SK-N-MC (cell line): ENCODE results near the gene TACC2.

ENCODE experiments used
- DNase-seq: peaks from one replicate; pipeline ENCODE4 v3.0.0-alpha.2; 2011; ENCODE audit warnings: low read depth, low spot score
- H3K27ac ChIP-seq: fragments of 200-600 bp; sonication (generic); 2 replicates; pipeline ENCODE4 v1.5.1; 2016; ENCODE audit warnings: mixed run types
- H3K36me3 ChIP-seq: fragments of 200-600 bp; sonication (generic); 2 replicates; pipeline ENCODE4 v1.6.1; 2017; ENCODE audit warnings: antibody characterized with exemption, low read length, mixed read lengths; ENCODE audit not compliant: insufficient read depth
- H3K4me3 ChIP-seq: fragments of 200-600 bp; sonication (generic); 2 replicates; pipeline ENCODE4 v1.5.1; 2016
- H3K9ac ChIP-seq: fragments of 200-600 bp; sonication (generic); 2 replicates; pipeline ENCODE4 v1.8.0; 2017; ENCODE audit warnings: mixed run types, mixed read lengths; ENCODE audit not compliant: insufficient read length
- H3K9me3 ChIP-seq: fragments of 200-600 bp; sonication (generic); 2 replicates; pipeline ENCODE4 v1.6.1; 2017; ENCODE audit warnings: low read depth, mild to moderate bottlenecking, antibody characterized with exemption, low read length, moderate library complexity, mixed read lengths
- EZH2 ChIP-seq: fragments of 200-600 bp; sonication (generic); IDR thresholded peaks from one replicate; pipeline ENCODE4 v1.6.1; 2017; ENCODE audit warnings: antibody characterized with exemption
- FOXP2 ChIP-seq: optimal IDR thresholded peaks from 2 replicates; pipeline ENCODE3; 2011; ENCODE audit warnings: mild to moderate bottlenecking, moderate library complexity; ENCODE audit not compliant: insufficient read depth; ENCODE audit errors: extremely low read length, control extremely low read depth
- POLR2AphosphoS5 ChIP-seq: IDR thresholded peaks from 2 replicates; pipeline ENCODE4 v1.6.1; 2012; ENCODE audit warnings: mild to moderate bottlenecking, low read depth, low read length, borderline replicate concordance

Gene TACC2

DNA sequence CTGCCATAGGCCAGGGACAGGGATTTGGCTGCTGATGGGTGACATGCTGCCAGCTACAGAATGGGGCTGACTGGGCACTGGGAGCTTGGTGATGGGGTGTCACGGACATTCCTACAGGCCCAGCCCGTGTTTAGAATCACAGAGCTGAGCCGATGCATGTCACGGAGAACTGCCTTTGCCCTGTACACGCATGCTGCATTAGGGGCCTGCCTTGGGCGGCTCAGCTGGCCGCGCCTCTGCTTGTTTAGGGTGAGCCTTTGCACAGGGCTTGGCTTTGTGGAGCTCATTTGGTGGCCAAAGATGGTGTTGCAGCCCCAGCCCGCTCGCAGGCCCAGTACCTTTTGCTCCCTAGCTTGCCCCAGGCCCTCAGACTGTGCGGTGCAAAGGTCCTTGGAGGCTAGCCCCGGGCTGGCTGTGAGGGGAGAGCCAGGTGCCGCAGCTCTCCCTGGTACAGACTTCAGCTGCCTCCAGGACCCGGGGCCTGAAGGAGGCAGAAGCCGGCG lies 173.8 kb downstream of the TACC2 start:
- no peak for TF ChIP-seq EZH2
- H3K9ac ChIP-seq, result no peak overlapping the region
- H3K36me3 ChIP-seq, result no peaks in the 10 kb centered on the region
- H3K4me3 ChIP-seq, result no peak overlapping the region
- H3K9me3 ChIP-seq, result no peaks in the 10 kb centered on the region
- H3K27ac ChIP-seq, result no peak overlapping the region
- no peak for DNase-seq

- no peak for TF ChIP-seq FOXP2
- TF ChIP-seq POLR2AphosphoS5, result no peak
- no peak for TF ChIP-seq EZH2
Measured at GRCh38 chr10:122163174-122164022, 174.4 kb downstream of the TACC2 start.

DNA sequence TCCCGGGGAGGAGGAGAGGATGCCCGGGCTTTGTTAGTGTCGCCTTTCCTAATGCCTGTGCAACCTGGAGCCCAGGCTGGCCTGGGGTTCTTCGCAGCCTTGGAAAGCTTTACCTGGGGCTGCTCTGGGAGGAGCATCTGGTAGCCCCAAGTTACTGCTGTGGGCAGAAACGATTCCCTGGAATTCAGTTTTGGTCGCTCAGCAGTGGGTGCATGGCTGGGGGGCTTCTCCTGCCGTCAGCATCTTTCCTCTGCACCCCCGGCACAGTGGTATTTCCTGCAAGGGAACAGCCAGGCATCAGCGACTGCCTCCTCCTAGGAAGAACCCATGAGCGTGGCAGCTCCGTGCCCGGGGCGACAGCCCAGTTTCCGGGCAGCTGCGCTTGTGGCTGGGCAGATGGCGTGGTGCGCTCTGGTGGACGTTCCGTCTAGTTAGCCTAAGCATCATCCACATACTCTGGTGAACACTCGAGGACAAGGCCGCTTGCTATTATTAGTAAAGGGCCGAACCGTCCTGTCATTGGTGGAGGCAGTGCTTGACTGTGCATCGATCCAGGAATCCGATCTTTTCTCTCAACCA lies 175.1 kb downstream of the TACC2 start:
- H3K36me3 ChIP-seq, result no peaks in the 10 kb centered on the region
- DNase-seq, result no peak
- H3K9me3 ChIP-seq, result no peaks in the 10 kb centered on the region
- no peak overlapping the region for H3K27ac ChIP-seq
- H3K4me3 ChIP-seq, result no peak overlapping the region
- no peak overlapping the region for H3K9ac ChIP-seq
- no peak for TF ChIP-seq FOXP2
- no peak for TF ChIP-seq POLR2AphosphoS5
- TF ChIP-seq EZH2, result no peak

More at GRCh38 chr10:122163174-122164022, 174.4 kb downstream of the TACC2 start:
- Histone ChIP-seq H3K27ac (no peak overlapping the region), H3K9ac (no peak overlapping the region), H3K9me3 (no peaks in the 10 kb centered on the region), H3K36me3 (no peaks in the 10 kb centered on the region), H3K4me3 (no peak overlapping the region)
- no peak for DNase-seq

GRCh38 chr10:122164815-122165483 lies 176.0 kb downstream of the TACC2 start:
- no peak overlapping the region for H3K27ac ChIP-seq

DNA sequence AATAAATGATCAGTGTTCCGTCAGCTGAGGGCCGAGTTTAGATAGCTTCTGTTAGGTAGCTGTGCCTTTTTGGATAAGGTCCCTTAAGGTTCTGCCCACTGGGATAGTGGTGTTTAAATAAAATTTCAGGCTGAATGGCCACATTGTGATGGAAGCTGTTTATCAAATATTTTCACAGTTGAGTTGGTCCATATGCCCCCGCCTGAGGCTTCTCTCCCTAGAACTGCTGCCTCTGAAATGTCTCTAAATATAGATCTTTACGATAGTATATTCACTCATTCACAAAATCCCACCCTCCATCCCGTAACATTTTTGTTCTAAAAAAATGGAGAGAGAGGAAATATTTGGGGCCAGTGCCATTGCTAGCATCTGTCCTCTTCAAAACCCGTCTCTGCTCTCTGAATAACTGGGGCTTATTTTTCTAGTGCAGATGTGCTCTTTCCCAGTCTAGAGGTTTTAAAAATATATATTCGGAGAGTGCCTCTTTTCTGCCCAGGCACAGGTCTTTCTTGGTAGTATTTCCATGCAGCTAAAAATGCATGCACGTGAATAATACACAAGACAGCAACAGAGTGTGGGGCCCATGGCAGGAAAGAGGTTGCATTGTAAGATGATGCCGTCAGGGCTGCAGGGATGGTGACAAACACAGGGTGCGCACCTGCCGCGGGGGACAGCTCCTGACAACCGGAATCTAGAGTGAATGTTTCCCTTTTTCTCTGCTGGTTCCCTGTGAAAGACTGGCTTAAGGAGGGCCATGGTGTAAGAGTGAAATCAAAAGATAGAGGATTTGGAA lies 176.7 kb downstream of the TACC2 start:
- H3K9ac ChIP-seq, result no peak overlapping the region
- H3K4me3 ChIP-seq, result no peak overlapping the region
- no peaks in the 10 kb centered on the region for H3K9me3 ChIP-seq
- DNase-seq, result no peak
- no peak overlapping the region for H3K27ac ChIP-seq
- no peaks in the 10 kb centered on the region for H3K36me3 ChIP-seq
- no peak for TF ChIP-seq POLR2AphosphoS5
- no peak for TF ChIP-seq EZH2
- no peak for TF ChIP-seq FOXP2

More at GRCh38 chr10:122164815-122165483, 176.0 kb downstream of the TACC2 start:
- no peak for DNase-seq
- TF ChIP-seq EZH2, result no peak
- TF ChIP-seq POLR2AphosphoS5, result no peak
- TF ChIP-seq FOXP2, result no peak
- Histone ChIP-seq H3K9me3 (no peaks in the 10 kb centered on the region), H3K4me3 (no peak overlapping the region), H3K9ac (no peak overlapping the region), H3K36me3 (no peaks in the 10 kb centered on the region)

DNA sequence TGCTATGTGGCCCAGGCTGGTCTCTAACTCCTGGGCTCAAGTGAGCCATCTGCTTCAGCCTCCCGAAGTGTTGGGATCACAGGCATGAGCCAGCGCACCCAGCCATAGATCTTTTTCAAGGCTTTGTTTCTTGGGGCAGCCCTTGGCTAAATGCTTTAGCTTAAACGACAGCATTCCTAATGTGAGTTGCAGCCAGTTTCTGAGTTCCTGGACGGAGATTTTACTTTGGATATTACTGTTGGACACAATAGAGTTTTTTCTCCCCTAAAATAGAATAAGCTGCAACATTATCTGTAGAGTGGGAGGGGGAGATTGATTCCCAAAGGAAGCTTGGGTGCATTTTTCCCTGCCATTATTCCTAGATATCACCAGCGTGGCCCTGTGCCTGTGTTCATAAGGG lies 179.1 kb downstream of the TACC2 start:
- no peak for DNase-seq
- Histone ChIP-seq H3K27ac (no peak overlapping the region), H3K4me3 (no peak overlapping the region), H3K9ac (no peak overlapping the region), H3K36me3 (no peaks in the 10 kb centered on the region), H3K9me3 (no peaks in the 10 kb centered on the region)
- TF ChIP-seq POLR2AphosphoS5 (no peak), EZH2 (no peak), FOXP2 (no peak)

- TF ChIP-seq EZH2 (no peak), FOXP2 (no peak), POLR2AphosphoS5 (no peak)
- H3K36me3 ChIP-seq, result no peaks in the 10 kb centered on the region
- H3K27ac ChIP-seq, result no peak overlapping the region
- DNase-seq, result no peak
- H3K9me3 ChIP-seq, result no peaks in the 10 kb centered on the region
- no peak overlapping the region for H3K4me3 ChIP-seq
- H3K9ac ChIP-seq, result no peak overlapping the region
Measured at GRCh38 chr10:122168598-122169394, 179.8 kb downstream of the TACC2 start.
